HEK293T (cell line): Measurements from ENCODE around the gene AEN.

Experiments
- BHLHE40 ChIP-seq: fragments of 450-650 bp; IDR thresholded peaks from 2 replicates; pipeline ENCODE4 v1.6.1; 2016; ENCODE audit warnings: mild to moderate bottlenecking, moderate library complexity, borderline replicate concordance
- ELF4 ChIP-seq: fragments of 450-650 bp; IDR thresholded peaks from 2 replicates; pipeline ENCODE4 v1.6.1; 2017; ENCODE audit warnings: antibody characterized with exemption
- FOXA1 ChIP-seq: fragments of 450-650 bp; IDR thresholded peaks from 2 replicates; pipeline ENCODE4 v1.6.1; 2016; ENCODE audit warnings: mild to moderate bottlenecking
- FOXM1 ChIP-seq: fragments of 450-650 bp; IDR thresholded peaks from 2 replicates; pipeline ENCODE4 v1.6.1; 2017; ENCODE audit warnings: mild to moderate bottlenecking, borderline replicate concordance
- HDGF ChIP-seq: fragments of 450-650 bp; IDR thresholded peaks from 2 replicates; pipeline ENCODE4 v1.6.1; 2017; ENCODE audit warnings: antibody characterized with exemption, borderline replicate concordance
- NFRKB ChIP-seq: fragments of 450-650 bp; IDR thresholded peaks from 2 replicates; pipeline ENCODE4 v1.6.1; 2016; ENCODE audit warnings: mild to moderate bottlenecking, moderate library complexity
- PKNOX1 ChIP-seq: fragments of 450-650 bp; IDR thresholded peaks from 2 replicates; pipeline ENCODE4 v1.6.1; 2016
- SP1 ChIP-seq: fragments of 450-650 bp; IDR thresholded peaks from 2 replicates; pipeline ENCODE4 v1.6.1; 2017
- SUZ12 ChIP-seq: fragments of 450-650 bp; IDR thresholded peaks from 2 replicates; pipeline ENCODE4 v1.6.1; 2016; ENCODE audit warnings: mild to moderate bottlenecking

- TF ChIP-seq BHLHE40, result no peak
- TF ChIP-seq FOXA1, result no peak
- TF ChIP-seq SP1, result no peak
- TF ChIP-seq NFRKB, result no peak
- TF ChIP-seq HDGF, result no peak
- no peak for TF ChIP-seq PKNOX1
- TF ChIP-seq FOXM1, result no peak
- no peak for TF ChIP-seq SUZ12
- TF ChIP-seq ELF4, result no peak
These were observed 41.8 kb upstream of the AEN start for GRCh38 chr15:88579322-88579721.
